ENCODE results near the gene FZD8. TPM values are rescaled to one million over a fixed set of nuclear protein-coding genes. Genes with fewer than 3 reads are reported as not detected.

FZD8 gene
- polyA plus RNA-seq, 1 of the 3 experiments (the other 2 are of a cell fraction) = 1.4 TPM

GRCh38 chr10:35652824-35653223, 10.7 kb upstream of the FZD8 start:
- H3K36me3 ChIP-seq (replicated peaks in 1 of 2; ENCODE audit: control insufficient read depth in 1 of 2, insufficient read depth in 2 of 2, low read length in 1 of 2) = no peaks in the 10 kb centered on the region
- POLR2A ChIA-PET = no interaction called here
- H3K9me3 ChIP-seq = no peaks in the 10 kb centered on the region
- H3K4me1 ChIP-seq (ENCODE audit: control insufficient read depth in 1 of 2, insufficient read depth in 2 of 2, low read depth in 1 of 2, low read length in 1 of 2) = no peaks in the 10 kb centered on the region
- H3K79me2 ChIP-seq (ENCODE audit: insufficient read depth) = no peaks in the 10 kb centered on the region
- no peak overlapping the region for H3K9ac ChIP-seq
- H3K27ac ChIP-seq (ENCODE audit: low read depth in 2 of 2, low read length in 1 of 2) = no peak overlapping the region
- no peaks in the 10 kb centered on the region; the same call in 1 of the 2 replicates for H3K27me3 ChIP-seq (ENCODE audit: insufficient read depth)
- TF ChIP-seq RCOR1 (IDR thresholded peaks at IDR 0.05; ENCODE audit: low read length) = no peak
- TF ChIP-seq EZH2phosphoT487 (IDR thresholded peaks at IDR 0.05; ENCODE audit: borderline replicate concordance, low read depth) = no peak
- no peak for TF ChIP-seq MAX (IDR thresholded peaks at IDR 0.05; ENCODE audit: low read depth)
- TF ChIP-seq RXRA (IDR thresholded peaks at IDR 0.05; ENCODE audit: borderline replicate concordance, low read depth) = no peak
- no peak for TF ChIP-seq ELF1 (IDR thresholded peaks at IDR 0.05)
- TF ChIP-seq GABPA (IDR thresholded peaks at IDR 0.05; ENCODE audit: low read depth) = no peak
- no peak for TF ChIP-seq RAD21 (IDR thresholded peaks at IDR 0.05; ENCODE audit: low read length)
- no peak for TF ChIP-seq PBX3 (IDR thresholded peaks at IDR 0.05)
- no peak for TF ChIP-seq USF2 (IDR thresholded peaks at IDR 0.05; ENCODE audit: borderline replicate concordance, low read depth, low read length)
- TF ChIP-seq USF1 (IDR thresholded peaks at IDR 0.05; ENCODE audit: borderline replicate concordance, low read depth) = no peak
- no peak for TF ChIP-seq YY1 (IDR thresholded peaks at IDR 0.05; ENCODE audit: low read depth)
- TF ChIP-seq REST (IDR thresholded peaks at IDR 0.05; ENCODE audit: low read depth, low read length) = no peak
- no peak for TF ChIP-seq JUND (IDR thresholded peaks at IDR 0.05)
- no peak for TF ChIP-seq IRF3 (IDR thresholded peaks at IDR 0.05; ENCODE audit: low read depth, low read length)
- TF ChIP-seq SMC3 (IDR thresholded peaks at IDR 0.05; ENCODE audit: low read depth, low read length) = no peak
- TF ChIP-seq EP300 (IDR thresholded peaks at IDR 0.05; ENCODE audit: borderline replicate concordance in 1 of 2, low read depth in 1 of 2, low read length in 1 of 2) = no peak
- no peak for TF ChIP-seq RFX5 (IDR thresholded peaks at IDR 0.05; ENCODE audit: low read length)
- TF ChIP-seq GATA2 (CRISPR knock-in tag; IDR thresholded peaks at IDR 0.05) = no peak
- TF ChIP-seq CHD2 (IDR thresholded peaks at IDR 0.05; ENCODE audit: low read length, partially characterized antibody) = no peak
- no peak overlapping the region for H2AFZ ChIP-seq (ENCODE audit: low read depth)
- no peak overlapping the region for H3K4me2 ChIP-seq
- DNase-seq = no peak
- WGBS (ENCODE audit: low lambda C conversion rate) = 37% methylated on average over 2 of the region's 2 CpGs
- CTCF ChIA-PET = no interaction called here
- H3F3A ChIP-seq (replicated peaks; ENCODE audit: insufficient read depth) = no peaks in the 10 kb centered on the region
- no peak overlapping the region for H3K4me3 ChIP-seq (ENCODE audit: low read depth in 2 of 2, low read length in 1 of 2)
- H3K9me2 ChIP-seq = no peaks in the 10 kb centered on the region
- H4K20me1 ChIP-seq (ENCODE audit: insufficient read depth) = no peaks in the 10 kb centered on the region

Data from SK-N-SH (cell line).